GM18508 (cell line): Measurements from ENCODE around the gene VRK1.
"Not testable (repeated sequence)": the region's sequence is repeated elsewhere in the genome, so short reads cannot be mapped to it uniquely, and the experiment has no call there.

ENCODE experiments used
- ATAC-seq: cut with Tn5 transposase; IDR thresholded peaks from one replicate; pipeline ENCODE4 v1.9.1; 2021; ENCODE audit warnings: moderate number of reproducible peaks; ENCODE audit not compliant: insufficient read depth, unreplicated experiment

VRK1 gene, protein sequence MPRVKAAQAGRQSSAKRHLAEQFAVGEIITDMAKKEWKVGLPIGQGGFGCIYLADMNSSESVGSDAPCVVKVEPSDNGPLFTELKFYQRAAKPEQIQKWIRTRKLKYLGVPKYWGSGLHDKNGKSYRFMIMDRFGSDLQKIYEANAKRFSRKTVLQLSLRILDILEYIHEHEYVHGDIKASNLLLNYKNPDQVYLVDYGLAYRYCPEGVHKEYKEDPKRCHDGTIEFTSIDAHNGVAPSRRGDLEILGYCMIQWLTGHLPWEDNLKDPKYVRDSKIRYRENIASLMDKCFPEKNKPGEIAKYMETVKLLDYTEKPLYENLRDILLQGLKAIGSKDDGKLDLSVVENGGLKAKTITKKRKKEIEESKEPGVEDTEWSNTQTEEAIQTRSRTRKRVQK

DNA sequence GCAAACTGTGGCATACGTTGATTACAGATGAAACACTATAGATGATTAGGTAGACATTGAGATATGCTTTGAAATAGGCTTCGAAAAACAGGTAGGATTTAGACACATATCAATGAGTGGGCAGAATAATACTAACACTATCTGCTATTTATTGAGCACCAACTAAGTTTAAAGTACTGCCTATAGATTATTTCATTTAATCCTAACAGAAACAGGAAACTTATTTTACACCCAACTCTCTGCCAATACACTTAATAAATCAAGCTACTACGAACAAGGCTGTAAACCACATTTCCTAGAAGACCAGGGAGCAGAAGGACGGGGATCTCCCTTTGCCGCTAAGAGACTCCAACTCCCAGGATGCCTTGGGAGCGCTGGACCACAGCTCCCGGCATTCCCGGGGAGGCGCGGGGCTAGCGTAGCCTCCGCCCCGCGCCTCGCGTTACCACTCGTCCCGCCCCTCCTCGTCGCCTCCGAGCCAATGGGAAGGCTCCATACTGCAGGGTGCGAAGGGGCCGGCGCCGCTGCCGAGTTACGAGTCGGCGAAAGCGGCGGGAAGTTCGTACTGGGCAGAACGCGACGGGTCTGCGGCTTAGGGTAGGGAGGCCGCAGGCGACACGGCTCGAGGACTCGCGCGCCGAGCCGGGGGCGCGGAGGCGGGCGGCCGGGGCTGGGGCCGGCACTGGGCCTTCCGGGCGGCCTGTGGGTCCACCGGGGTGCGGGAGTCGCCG, at the start of gene VRK1:
VRK1 (plus strand) TSS at position 532 of the 731 bp plus-strand sequence. CDS start 36,090 bp downstream, outside the sequence.
- ATAC-seq: peak; percentile 78

- ATAC-seq: no peak
Measured at GRCh38 chr14:96747608-96748007, 49.6 kb upstream of the VRK1 start.

- ATAC-seq: no peak
Measured at GRCh38 chr14:96748362-96748761, 48.8 kb upstream of the VRK1 start.

- ATAC-seq: no peak
Measured at GRCh38 chr14:96751505-96751904, 45.7 kb upstream of the VRK1 start.

DNA sequence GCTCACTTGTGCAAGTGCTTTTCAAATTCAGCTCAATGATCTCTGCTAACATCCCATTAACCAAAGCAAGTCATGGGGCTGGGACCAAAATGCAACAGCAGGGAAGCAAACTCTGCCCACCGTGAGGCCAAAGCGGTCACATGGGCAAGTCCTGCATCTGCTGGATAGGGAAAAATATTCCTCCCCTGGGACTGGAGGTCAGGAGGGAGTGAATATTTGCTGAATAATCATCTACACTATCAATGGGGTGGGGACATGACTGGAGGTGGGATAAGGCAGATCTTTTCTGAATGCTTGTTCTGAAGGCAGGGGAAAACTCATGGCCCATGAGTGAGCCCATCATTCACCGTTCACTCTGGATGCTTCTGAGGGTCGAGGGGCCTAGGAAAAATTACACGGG, 45.1 kb upstream of the VRK1 start:
- no peak for ATAC-seq

DNA sequence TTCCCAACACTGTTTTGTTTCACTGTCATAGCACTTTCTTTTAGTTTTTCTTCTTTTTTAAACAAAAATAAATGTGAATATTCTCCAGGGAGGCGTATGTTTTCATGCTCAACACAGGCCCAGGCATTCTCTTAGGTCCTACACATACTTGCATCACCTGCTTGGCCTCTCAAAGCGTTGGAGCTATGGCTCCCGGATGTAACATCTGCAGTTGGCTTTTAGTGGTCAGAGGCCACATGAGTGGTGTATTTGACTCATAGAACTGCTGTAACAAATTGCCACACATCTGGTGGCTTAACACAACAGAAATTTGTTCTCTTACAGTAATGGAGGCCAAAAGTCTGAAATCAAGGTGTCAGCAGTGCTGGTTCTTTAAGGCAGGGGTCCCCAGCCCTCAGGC, 44.6 kb upstream of the VRK1 start:
- no peak for ATAC-seq

DNA sequence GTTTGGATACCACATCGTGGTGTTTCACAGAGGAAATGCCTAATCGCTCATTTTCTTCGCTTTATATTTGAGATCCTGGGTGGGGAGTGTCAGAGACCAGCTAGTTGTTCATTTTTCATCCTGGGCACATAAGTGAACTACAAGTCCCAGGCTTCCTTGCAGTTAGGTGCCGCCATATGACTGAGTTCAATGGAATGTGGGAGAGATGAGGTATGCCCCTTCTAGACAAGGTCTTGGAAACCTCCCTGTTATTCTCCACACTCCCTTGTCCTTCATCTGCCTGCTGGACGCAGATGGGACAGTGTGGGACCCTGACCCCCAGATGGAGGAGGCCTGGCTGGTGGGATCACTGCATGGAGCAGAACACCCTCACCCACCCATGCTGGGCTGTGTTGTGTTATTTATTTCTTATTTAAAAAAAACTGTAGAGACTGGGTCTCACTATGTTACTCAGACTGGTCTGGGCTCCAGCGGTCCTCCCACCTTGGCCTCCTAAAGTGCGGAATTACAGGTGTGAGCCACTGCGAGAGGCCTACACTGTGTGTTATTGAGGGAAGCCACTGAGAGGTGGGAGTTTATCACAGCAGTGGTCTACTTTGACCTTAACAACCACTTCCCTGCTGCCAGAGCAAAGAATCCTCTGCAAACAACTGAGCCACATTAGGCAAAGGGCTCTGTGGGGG, 42.9 kb upstream of the VRK1 start:
- no peak for ATAC-seq

- no peak for ATAC-seq
Measured at GRCh38 chr14:96754845-96755184, 42.4 kb upstream of the VRK1 start.

GRCh38 chr14:96756745-96757144, 40.4 kb upstream of the VRK1 start:
- no peak for ATAC-seq

DNA sequence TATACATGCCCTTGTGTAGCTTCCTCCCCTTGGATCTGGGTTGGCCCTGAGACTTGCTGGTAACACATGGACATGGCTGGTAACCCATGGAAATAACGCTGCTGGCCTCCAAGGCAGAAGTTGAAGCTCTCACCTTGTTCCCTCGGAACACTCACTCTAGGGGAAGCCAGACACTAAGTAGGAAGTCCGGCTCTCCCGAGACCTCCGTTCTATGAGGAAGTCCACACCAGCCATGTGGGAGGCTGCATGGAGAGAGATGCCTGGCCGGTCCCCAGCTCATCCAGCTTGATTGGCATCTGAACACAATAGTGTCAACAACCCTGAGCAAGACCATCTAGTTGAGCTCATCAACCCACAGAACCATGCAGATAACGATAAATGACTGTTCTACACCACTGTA, 39.7 kb upstream of the VRK1 start:
- no peak for ATAC-seq

DNA sequence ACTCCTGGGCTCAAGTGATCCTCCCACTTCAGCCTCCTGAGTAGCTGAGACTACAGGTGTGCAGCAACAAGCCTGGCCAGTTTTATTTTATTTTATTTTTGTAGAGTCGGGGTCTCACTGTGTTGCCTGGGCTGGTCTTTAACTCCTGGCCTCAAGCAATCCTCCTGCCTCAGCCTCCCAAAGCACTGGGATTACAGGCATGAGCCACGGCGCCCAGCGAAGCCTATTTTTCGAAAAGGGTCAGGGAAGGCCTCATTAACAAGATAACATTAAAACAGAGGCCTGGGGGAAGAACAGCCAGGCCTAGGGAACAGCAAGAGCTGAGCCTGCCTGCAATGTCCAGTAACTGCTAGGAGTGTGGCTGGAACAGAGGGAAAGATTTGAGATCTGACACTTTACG, 36.1 kb upstream of the VRK1 start:
- no peak for ATAC-seq

GRCh38 chr14:96762650-96763049, 34.5 kb upstream of the VRK1 start:
- peak; percentile 94 for ATAC-seq

DNA sequence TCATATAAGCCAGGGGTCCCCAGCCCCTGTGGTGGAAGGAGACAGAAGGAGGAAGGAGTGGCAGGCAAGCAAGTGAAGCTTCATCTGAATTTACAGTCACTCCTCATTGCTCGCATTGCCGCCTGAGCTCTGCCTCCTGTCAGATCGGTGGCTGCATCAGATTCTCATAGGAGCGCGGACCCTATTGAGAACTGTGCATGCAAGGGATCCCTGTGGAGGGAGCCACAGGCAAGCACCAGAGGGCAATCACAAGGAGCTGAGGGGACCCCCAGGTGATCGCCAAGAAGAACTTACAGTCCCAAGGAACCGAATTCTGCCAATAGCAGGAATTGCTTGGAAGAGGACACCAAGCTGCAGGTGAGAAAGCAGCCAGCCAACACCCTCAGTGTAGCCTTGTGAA, 33.2 kb upstream of the VRK1 start:
- no peak for ATAC-seq

DNA sequence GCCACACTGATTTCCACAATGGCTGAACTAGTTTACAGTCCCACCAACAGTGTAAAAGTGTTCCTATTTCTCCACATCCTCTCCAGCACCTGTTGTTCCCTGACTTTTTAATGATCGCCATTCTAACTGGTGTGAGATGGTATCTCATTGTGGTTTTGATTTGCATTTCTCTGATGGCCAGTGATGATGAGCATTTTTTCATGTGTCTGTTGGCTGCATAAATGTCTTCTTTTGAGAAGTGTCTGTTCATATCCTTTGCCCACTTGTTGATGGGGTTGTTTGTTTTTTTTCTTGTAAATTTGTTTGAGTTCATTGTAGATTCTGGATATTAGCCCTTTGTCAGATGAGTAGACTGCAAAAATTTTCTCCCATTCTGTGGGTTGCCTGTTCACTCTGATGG, 32.0 kb upstream of the VRK1 start:
- ATAC-seq: not testable (repeated sequence)

DNA sequence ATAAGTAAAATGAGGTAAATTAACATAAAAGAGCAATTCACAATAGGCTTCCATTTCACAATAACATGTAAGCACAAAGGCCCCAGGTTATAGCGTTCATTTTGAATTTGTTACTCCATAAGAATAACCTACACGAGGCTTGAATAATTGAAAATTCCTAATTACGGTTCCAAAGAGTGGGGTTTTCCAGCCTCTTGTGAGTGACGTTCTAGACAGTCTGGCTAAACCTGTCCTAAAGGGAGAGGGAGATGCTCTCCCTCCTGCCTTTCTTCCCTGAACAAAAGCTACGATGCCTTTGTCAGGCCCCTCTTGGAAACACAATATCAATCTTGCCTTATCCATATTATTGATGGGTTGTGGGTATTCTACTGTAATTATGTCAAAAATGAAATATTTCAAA, 24.3 kb upstream of the VRK1 start:
- ATAC-seq: no peak

GRCh38 chr14:96776791-96777190, 20.4 kb upstream of the VRK1 start:
- no peak for ATAC-seq

DNA sequence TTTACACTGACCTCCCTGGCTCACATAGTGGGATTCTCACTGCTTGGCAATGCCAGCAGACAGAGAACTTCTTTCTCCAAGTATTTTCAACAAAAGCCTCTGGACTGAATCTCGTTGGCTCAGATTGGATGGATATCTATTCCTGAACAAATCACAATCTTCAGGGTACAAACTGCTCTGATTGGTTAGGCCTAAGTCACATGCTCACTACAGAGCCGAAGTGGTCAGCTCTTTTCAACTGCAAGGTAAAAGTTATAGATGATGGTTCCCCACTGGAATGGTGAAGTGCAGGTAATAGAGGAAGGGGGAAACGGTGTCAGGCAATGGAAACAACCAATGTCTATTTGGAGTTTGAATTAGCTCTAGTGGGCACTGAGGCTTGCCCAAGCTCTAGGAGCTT, 16.7 kb upstream of the VRK1 start:
- no peak for ATAC-seq

DNA sequence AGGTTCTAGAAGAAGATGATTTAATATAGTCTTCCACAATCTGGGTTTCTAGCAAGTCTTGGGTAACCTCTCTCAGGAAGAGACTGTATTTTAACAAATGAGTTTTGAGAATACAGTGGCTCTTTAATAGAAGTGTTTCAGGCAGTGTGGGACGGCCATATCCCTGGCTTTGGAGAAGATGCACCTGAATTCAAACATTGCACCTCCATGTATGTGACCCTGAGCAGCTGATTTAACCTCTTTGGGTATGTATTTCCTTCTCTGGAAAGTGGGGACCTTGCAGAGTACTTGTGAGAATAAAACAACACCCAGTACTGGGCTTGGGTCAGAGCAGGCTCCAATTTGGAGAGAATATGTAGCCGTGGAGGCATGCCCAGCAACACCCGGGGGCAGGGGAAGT, 15.8 kb upstream of the VRK1 start:
- no peak for ATAC-seq

DNA sequence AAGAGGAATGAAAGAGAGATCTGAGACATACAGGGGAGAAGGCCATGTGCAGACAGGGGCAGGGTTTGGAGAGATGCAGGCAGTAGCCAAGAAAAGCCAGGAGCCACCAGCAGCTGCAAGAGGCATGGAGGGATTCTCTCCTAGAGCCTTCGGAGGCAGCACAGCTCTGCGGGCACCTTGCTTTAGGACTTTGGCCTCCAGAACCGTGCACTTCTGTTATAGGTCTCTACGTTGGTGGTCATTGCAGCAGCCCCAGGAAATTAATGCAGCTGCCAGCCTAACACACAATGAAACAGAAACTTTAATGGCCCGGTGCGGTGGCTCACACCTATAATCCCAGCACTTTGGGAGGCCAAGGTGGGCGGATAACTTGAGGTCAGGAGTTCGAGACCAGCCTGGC, 14.7 kb upstream of the VRK1 start:
- ATAC-seq: no peak

GRCh38 chr14:96783043-96783914, 13.9 kb upstream of the VRK1 start:
- no peak for ATAC-seq

DNA sequence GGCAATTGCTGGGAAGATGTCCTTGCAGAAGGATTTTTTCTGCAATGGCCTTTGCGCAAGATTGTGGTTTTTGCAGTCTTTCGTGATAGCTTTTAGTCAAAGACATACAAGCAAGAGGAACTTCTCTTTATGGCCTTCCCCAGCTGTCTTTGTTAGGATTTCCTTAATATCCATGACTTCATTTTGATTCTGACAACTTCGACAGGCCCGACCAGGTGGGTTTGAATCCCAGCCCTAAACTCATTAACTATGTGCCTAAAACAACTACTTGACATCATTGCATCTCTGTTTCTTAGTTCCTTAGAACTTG, 13.3 kb upstream of the VRK1 start:
- ATAC-seq: no peak
